HepG2 (cell line): ENCODE measurements around the gene PELI2. TPM values are rescaled to one million over a fixed set of nuclear protein-coding genes. Genes with fewer than 3 reads are reported as not detected.
A peak's percentile ranks its signal among the peaks of the same experiment; 100 is the strongest.

Source experiments
- MIXL1 ChIP-seq: IDR thresholded peaks from 2 replicates; pipeline ENCODE4 v1.6.1; 2016
- TCF7L2 ChIP-seq: IDR thresholded peaks from 2 replicates; pipeline ENCODE4 v1.6.1; 2011; ENCODE audit warnings: mild to moderate bottlenecking, low read depth, low read length, moderate library complexity
- ZNF101 ChIP-seq: sonication (generic); formaldehyde crosslinking; IDR thresholded peaks from 2 replicates; pipeline ENCODE4 v1.4.0; 2020; ENCODE audit warnings: mild to moderate bottlenecking, low read depth, missing genetic modification reagents, borderline replicate concordance
- ZNF275 ChIP-seq: sonication (generic); formaldehyde crosslinking; IDR thresholded peaks from 2 replicates; pipeline ENCODE4 v1.8.0; 2022; ENCODE audit warnings: missing genetic modification reagents, mild to moderate bottlenecking, inconsistent platforms, borderline replicate concordance
- ZNF318 ChIP-seq: sonication (generic); formaldehyde crosslinking; IDR thresholded peaks from 2 replicates; pipeline ENCODE4 v1.4.0; 2020; ENCODE audit warnings: mild to moderate bottlenecking, missing genetic modification reagents
- polyA plus RNA-seq, 8 experiments: library from polyadenylated mRNA; depleted of rRNA in 3 of 8; stranded (reverse) in 7 of 8; unstranded in 1 of 8; fragments of >200 nt; fragmentation: Illumina TruSeq in 4 of 8; extraction: Trizol in 4 of 8; gene quantifications; 2 replicates each; pipeline versions ENCODE4 v1.2.1 to v1.2.3, GENCODE V29; 2011 to 2016; ENCODE audit warnings: low read depth in 4 of 8, missing spikeins in 1 of 8, mixed read lengths in 1 of 8; ENCODE audit not compliant: insufficient read depth in 1 of 8
- total RNA-seq, 5 experiments: library from RNA; depleted of rRNA; stranded (reverse); fragments of >200 nt; fragmentation: Illumina TruSeq; extraction: Trizol; gene quantifications; 2 replicates each; pipeline ENCODE4 v1.2.3, GENCODE V29; 2016; ENCODE audit warnings: low read depth in 1 of 5

The PELI2 gene
- total and polyA plus RNA-seq, 2 of the 13 experiments (the other 11 are each of a cell fraction or from before 2014, with no cell fraction given) = 0.07 TPM; not detected in 1

DNA sequence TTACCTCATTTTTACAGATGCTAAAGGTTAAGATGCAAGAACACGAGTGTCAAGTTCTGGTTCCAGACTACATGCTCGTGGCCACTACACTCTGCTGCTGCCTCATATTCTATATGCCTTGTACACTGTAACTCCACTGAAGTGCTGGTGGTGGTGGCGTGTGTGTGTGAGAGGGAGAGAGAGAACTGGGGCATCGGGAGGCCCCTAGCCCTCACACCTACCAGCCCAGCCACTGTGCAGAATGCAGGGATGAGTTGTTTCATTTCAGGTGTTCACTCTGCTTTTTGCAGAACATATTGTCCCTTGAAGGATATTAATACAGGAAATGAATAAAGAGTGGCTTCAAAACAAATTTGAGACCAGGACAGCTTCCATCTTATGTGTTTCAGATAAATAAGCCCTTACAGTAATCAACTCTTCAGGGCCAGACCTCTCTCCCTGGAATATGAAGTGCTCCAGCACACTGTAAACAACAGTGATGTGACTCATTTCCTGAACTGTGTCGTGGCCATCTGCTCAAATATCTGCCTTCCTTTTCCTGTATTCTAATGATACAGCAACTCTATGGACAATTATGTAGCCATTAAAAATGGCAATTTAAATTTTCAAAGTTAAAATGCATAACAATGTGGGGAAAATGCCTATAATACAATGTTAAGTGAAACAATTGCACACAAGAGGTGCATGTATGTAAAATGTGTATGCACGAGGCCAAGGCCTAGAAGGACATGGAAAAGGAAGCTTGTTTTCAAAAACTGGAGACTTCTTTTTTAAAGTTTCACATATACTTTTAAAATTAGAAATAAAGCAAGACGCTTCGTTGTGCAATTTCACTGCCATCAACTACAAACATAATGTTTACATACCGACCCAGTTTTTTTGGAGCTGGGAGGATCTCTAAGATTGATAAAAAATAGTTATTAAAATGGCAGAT lies 215.4 kb downstream of the PELI2 start (continued):
- no peak for TF ChIP-seq ZNF101 (CRISPR knock-in tag)
- no peak for TF ChIP-seq ZNF275
- no peak for TF ChIP-seq TCF7L2
- 0 out of 2 replicates have a peak, but pooled peaks have one; percentile 13 for TF ChIP-seq MIXL1
- TF ChIP-seq ZNF318 (CRISPR knock-in tag) = no peak
